H9 (cell line): Measurements from ENCODE around the gene CMAS. TPM values are rescaled to one million over a fixed set of nuclear protein-coding genes. Genes with fewer than 3 reads are reported as not detected.

ENCODE experiments used
- DNase-seq: peaks from one replicate; pipeline ENCODE4 v3.0.0-alpha.2; 2017
- H2AFZ ChIP-seq: one replicate; pipeline ENCODE4 v1.6.1; 2013; ENCODE audit warnings: mild to moderate bottlenecking, low read length, control low read depth, moderate library complexity
- H2AK5ac ChIP-seq: 2 replicates; pipeline ENCODE4 v1.6.1; 2013; ENCODE audit warnings: low read length, control low read depth, mixed read lengths; ENCODE audit not compliant: insufficient read length
- H2BK120ac ChIP-seq: one replicate; pipeline ENCODE4 v1.6.1; 2013; ENCODE audit warnings: low read depth, mild to moderate bottlenecking, low read length, control low read depth, inconsistent platforms; ENCODE audit not compliant: poor library complexity, severe bottlenecking
- H2BK12ac ChIP-seq: 2 replicates; pipeline ENCODE4 v1.6.1; 2013; ENCODE audit warnings: low read length, control low read depth, mixed read lengths, low read depth; ENCODE audit not compliant: insufficient read length
- H2BK15ac ChIP-seq: 2 replicates; pipeline ENCODE4 v1.6.1; 2013; ENCODE audit warnings: low read depth, low read length, control low read depth
- H2BK20ac ChIP-seq: one replicate; pipeline ENCODE4 v1.6.1; 2013; ENCODE audit warnings: low read depth, mild to moderate bottlenecking, low read length, control low read depth, inconsistent platforms; ENCODE audit not compliant: poor library complexity, severe bottlenecking
- H2BK5ac ChIP-seq: 2 replicates; pipeline ENCODE4 v1.6.1; 2013; ENCODE audit warnings: low read length, control low read depth, mixed read lengths; ENCODE audit not compliant: insufficient read length
- H3K14ac ChIP-seq: 2 replicates; pipeline ENCODE4 v1.6.1; 2013; ENCODE audit warnings: low read length, control low read depth; ENCODE audit not compliant: insufficient read depth
- H3K18ac ChIP-seq: 2 replicates; pipeline ENCODE4 v1.6.1; 2013; ENCODE audit warnings: low read depth, mild to moderate bottlenecking, mixed read lengths, low read length, control low read depth; ENCODE audit not compliant: insufficient read length
- H3K23ac ChIP-seq: 2 replicates; pipeline ENCODE4 v1.6.1; 2013; ENCODE audit warnings: low read length, control low read depth, mixed read lengths, low read depth; ENCODE audit not compliant: insufficient read length
- H3K23me2 ChIP-seq: 2 replicates; pipeline ENCODE4 v1.6.1; 2013; ENCODE audit warnings: low read depth, mild to moderate bottlenecking, mixed read lengths, low read length, control low read depth; ENCODE audit not compliant: insufficient read length, poor library complexity, severe bottlenecking
- H3K27ac ChIP-seq: 2 replicates; pipeline ENCODE4 v1.5.1; 2013; ENCODE audit warnings: low read length, control low read depth, mixed read lengths, low read depth; ENCODE audit not compliant: insufficient read length
- H3K27me3 ChIP-seq: 2 replicates; pipeline ENCODE4 v1.6.1; 2013; ENCODE audit warnings: low read length, control low read depth, inconsistent platforms; ENCODE audit not compliant: insufficient read depth
- H3K4ac ChIP-seq: 2 replicates; pipeline ENCODE4 v1.6.1; 2013; ENCODE audit warnings: low read depth, mild to moderate bottlenecking, control low read depth, inconsistent platforms, low read length, moderate library complexity
- H3K4me1 ChIP-seq: 2 replicates; pipeline ENCODE4 v1.6.1; 2013; ENCODE audit warnings: low read length, control low read depth, inconsistent platforms; ENCODE audit not compliant: insufficient read depth
- H3K4me2 ChIP-seq: 2 replicates; pipeline ENCODE4 v1.6.1; 2013; ENCODE audit warnings: low read length, control low read depth, mixed read lengths; ENCODE audit not compliant: insufficient read length, insufficient read depth
- H3K56ac ChIP-seq: 2 replicates; pipeline ENCODE4 v1.6.1; 2013; ENCODE audit warnings: low read depth, mild to moderate bottlenecking, mixed read lengths, low read length, control low read depth; ENCODE audit not compliant: insufficient read length
- H3K79me1 ChIP-seq: 2 replicates; pipeline ENCODE4 v1.6.1; 2013; ENCODE audit warnings: low read depth, mild to moderate bottlenecking, moderate library complexity, low read length, control low read depth, inconsistent platforms; ENCODE audit not compliant: insufficient read depth, poor library complexity, severe bottlenecking
- H3K79me2 ChIP-seq: 2 replicates; pipeline ENCODE4 v1.6.1; 2013; ENCODE audit warnings: low read length, control low read depth, inconsistent platforms; ENCODE audit not compliant: insufficient read depth
- H3K9ac ChIP-seq: 2 replicates; pipeline ENCODE4 v1.6.1; 2013; ENCODE audit warnings: low read length, control low read depth, mixed read lengths; ENCODE audit not compliant: insufficient read length; ENCODE audit errors: extremely low read depth
- H3K9me3 ChIP-seq: one replicate; pipeline ENCODE4 v1.6.1; 2013; ENCODE audit warnings: low read depth, low read length, inconsistent platforms; ENCODE audit not compliant: control insufficient read depth
- H3T11ph ChIP-seq: one replicate; pipeline ENCODE4 v1.6.1; 2013; ENCODE audit warnings: mild to moderate bottlenecking, low read length, control low read depth, inconsistent platforms
- H4K20me1 ChIP-seq: one replicate; pipeline ENCODE4 v1.6.1; 2013; ENCODE audit not compliant: control insufficient read depth, insufficient read length, insufficient read depth
- H4K5ac ChIP-seq: 2 replicates; pipeline ENCODE4 v1.6.1; 2013; ENCODE audit warnings: low read depth, mild to moderate bottlenecking, mixed read lengths, low read length, control low read depth; ENCODE audit not compliant: insufficient read length
- H4K8ac ChIP-seq: replicated peaks from 2 replicates; pipeline ENCODE4 v1.6.1; 2013; ENCODE audit warnings: low read length, control low read depth, mixed read lengths, low read depth; ENCODE audit not compliant: insufficient read length
- H4K91ac ChIP-seq: 2 replicates; pipeline ENCODE4 v1.6.1; 2013; ENCODE audit warnings: low read depth, mild to moderate bottlenecking, moderate library complexity, mixed read lengths, low read length, control low read depth; ENCODE audit not compliant: insufficient read length
- H3K27ac Mint-ChIP-seq, 3 experiments: 2 replicates in 2 of 3; 3 replicates in 1 of 3; pipeline ENCODE4 v1.8.0; 2020 to 2021; ENCODE audit warnings: mixed read lengths in 3 of 3, mild to moderate bottlenecking in 1 of 3, moderate library complexity in 1 of 3
- H3K27me3 Mint-ChIP-seq: 2 replicates; pipeline ENCODE4 v1.8.0; 2021; ENCODE audit warnings: low read depth, mild to moderate bottlenecking, moderate library complexity, mixed read lengths
- H3K36me3 Mint-ChIP-seq, 3 experiments: 2 replicates in 2 of 3; 3 replicates in 1 of 3; pipeline ENCODE4 v1.8.0; 2020 to 2021; ENCODE audit warnings: low read depth in 3 of 3, mixed read lengths in 3 of 3; ENCODE audit not compliant: insufficient read depth in 1 of 3
- H3K4me1 Mint-ChIP-seq, 2 experiments: 2 replicates each; pipeline ENCODE4 v1.8.0; 2020; ENCODE audit warnings: mixed read lengths in 2 of 2
- H3K4me3 Mint-ChIP-seq, 2 experiments: 2 replicates in 1 of 2; 3 replicates in 1 of 2; pipeline ENCODE4 v1.8.0; 2020 to 2021; ENCODE audit warnings: mild to moderate bottlenecking in 2 of 2, mixed read lengths in 2 of 2, moderate library complexity in 1 of 2
- H3K9me3 Mint-ChIP-seq, 2 experiments: 2 replicates in 1 of 2; 3 replicates in 1 of 2; pipeline ENCODE4 v1.8.0; 2020; ENCODE audit warnings: mild to moderate bottlenecking in 2 of 2, mixed read lengths in 2 of 2, moderate library complexity in 1 of 2
- CTCF ChIP-seq: fragments of 200-600 bp; sonication (generic); conservative IDR thresholded peaks from 3 replicates; pipeline ENCODE4 v1.8.0; 2021; ENCODE audit warnings: antibody characterized with exemption, mild to moderate bottlenecking
- WGBS: extraction: QIAGEN DNeasy Blood & Tissue Kit; methylation state at CpG from one replicate; pipeline ENCODE4 v1.1.7; 2013; ENCODE audit warnings: missing lambda C conversion rate, low lambda C conversion rate, mixed read lengths; ENCODE audit not compliant: insufficient read length; ENCODE audit errors: extremely low coverage; 5-methylcytosine and 5-hydroxymethylcytosine counted together
- total RNA-seq: library from RNA; stranded (reverse); gene quantifications from 2 replicates; pipeline ENCODE4 v1.2.1, GENCODE V29; 2021

CMAS gene
- total RNA-seq, 1 experiment from 2014 or later = 47.4 TPM

- no peaks in the 10 kb centered on the region for H4K20me1 ChIP-seq
- H4K91ac ChIP-seq = no peak overlapping the region
- H3K4me3 Mint-ChIP-seq = no peak overlapping the region
- H2BK20ac ChIP-seq = no peak overlapping the region
- no peak overlapping the region for H3T11ph ChIP-seq
- no peak for DNase-seq
- H3K56ac ChIP-seq = no peak overlapping the region
- no peak for TF ChIP-seq CTCF
- H2BK5ac ChIP-seq = no peak overlapping the region
- peaks cover 0 to 2% of the 10 kb centered on the region in 2 experiments; a peak in 2 of 5 replicates for H3K9me3 Mint-ChIP-seq
- peaks cover 2% of the 10 kb centered on the region; the same call in 1 of the 2 replicates for H3K79me2 ChIP-seq
- no peak overlapping the region for H2BK15ac ChIP-seq
- H3K79me1 ChIP-seq = no peaks in the 10 kb centered on the region
- H3K18ac ChIP-seq = no peak overlapping the region
- H2BK120ac ChIP-seq = no peak overlapping the region
- H3K4ac ChIP-seq = no peak overlapping the region
- H3K9ac ChIP-seq = no peak overlapping the region
- H3K9me3 ChIP-seq = no peaks in the 10 kb centered on the region
- no peak overlapping the region for H4K5ac ChIP-seq
- no CpG with 5 or more reads among the region's 9 CpGs for WGBS
- peaks cover 13 to 18% of the 10 kb centered on the region in 2 experiments for H3K4me1 Mint-ChIP-seq
- no peak overlapping the region for H2AFZ ChIP-seq
- H3K36me3 Mint-ChIP-seq = no peaks in the 10 kb centered on the region
- no peak overlapping the region for H3K14ac ChIP-seq
- H3K23ac ChIP-seq = no peak overlapping the region
- H4K8ac ChIP-seq = no peak overlapping the region
- H3K23me2 ChIP-seq = no peaks in the 10 kb centered on the region
- H3K4me1 ChIP-seq = peaks cover 5% of the 10 kb centered on the region
- no peak overlapping the region for H3K27ac Mint-ChIP-seq
- H2AK5ac ChIP-seq = no peak overlapping the region
- no peak overlapping the region for H3K27ac ChIP-seq
- no peak overlapping the region for H2BK12ac ChIP-seq
- no peaks in the 10 kb centered on the region for H3K27me3 Mint-ChIP-seq
- H3K27me3 ChIP-seq = no peaks in the 10 kb centered on the region
- no peak overlapping the region for H3K4me2 ChIP-seq
Observed at GRCh38 chr12:22042976-22043669, 2.9 kb upstream of the CMAS start.
